ENCODE data around the gene PTGER4.

The PTGER4 gene

DNA sequence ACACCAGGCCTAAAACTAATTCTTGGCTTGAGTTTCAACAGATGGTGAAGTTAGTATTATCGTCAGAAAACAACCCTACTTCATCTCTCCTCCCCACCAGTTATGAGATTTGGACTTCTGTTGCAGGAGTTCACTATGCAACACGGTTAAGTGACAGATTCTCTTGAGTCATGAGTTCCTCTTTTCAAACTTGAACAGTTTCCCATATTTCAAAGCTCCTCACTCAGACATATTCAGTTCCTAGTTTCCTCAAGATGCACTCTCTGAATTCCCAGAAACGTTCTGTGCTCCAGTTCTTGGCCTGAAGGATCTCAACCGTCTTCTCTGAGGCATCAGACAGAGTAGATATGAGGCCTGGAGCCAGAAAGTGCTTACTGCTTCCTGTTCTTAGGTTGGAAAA lies 7.3 kb upstream of the PTGER4 start:
- DNase-seq: no peak

DNA sequence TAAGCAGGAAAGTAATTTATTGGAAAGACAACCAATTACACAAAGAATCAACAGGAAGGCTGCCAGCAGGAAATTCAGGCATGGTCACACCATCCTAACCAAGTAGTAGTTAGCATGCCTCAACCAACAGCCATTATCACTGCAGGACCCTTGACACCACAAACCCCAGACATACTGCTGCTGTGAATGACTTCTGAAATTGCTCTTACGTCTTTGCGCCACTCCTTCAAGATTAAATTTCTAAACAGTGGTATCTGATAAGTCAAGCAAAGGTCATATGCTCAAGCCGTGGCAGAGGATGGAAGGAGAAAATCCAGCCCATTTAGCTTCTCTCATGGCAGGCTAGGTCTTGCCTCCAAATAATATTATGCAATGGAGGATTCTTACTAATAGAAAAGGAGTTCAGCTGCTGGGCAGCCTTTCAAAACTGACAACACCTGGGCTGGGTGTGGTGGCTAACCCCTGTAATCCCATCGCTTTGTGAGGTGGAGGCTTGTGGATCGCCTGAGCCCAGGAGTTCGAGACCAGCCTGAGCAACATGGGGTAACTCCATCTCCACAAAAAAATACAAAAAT lies 5.0 kb upstream of the PTGER4 start:
- no peak for DNase-seq

DNA sequence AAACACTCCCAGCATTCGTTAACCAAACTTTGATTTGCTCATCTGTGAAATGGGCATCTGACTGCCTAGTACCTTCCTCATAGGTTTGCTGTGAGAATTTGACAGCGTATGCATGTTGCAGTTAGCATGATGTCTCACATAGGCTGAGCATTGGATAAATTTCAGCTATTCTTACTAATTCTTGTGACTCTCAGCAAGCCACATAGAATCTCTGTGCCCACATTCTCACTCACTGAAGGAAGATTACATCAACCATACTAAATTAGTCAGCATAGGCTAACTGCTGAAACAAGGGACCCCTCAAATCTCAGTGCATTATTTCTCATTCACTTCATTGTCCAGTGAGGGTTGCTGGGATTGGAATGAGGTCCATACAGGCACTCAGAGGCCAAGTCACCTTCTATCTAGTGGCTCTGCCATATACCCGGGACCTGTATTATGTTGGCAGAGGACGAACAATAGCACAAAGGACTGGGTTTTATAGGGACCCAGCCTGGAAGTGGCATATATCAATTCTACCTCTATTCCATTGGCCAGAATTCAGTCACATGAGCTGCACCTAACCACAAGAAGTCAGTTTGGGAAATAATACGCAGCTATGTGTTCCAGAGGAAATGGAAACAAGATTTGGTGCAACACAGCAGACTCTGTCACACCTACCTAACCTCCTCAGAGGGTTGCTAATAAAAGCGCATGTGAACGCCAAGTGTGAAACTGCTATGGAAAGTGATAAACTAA lies 4.2 kb upstream of the PTGER4 start:
- no peak for DNase-seq

DNA sequence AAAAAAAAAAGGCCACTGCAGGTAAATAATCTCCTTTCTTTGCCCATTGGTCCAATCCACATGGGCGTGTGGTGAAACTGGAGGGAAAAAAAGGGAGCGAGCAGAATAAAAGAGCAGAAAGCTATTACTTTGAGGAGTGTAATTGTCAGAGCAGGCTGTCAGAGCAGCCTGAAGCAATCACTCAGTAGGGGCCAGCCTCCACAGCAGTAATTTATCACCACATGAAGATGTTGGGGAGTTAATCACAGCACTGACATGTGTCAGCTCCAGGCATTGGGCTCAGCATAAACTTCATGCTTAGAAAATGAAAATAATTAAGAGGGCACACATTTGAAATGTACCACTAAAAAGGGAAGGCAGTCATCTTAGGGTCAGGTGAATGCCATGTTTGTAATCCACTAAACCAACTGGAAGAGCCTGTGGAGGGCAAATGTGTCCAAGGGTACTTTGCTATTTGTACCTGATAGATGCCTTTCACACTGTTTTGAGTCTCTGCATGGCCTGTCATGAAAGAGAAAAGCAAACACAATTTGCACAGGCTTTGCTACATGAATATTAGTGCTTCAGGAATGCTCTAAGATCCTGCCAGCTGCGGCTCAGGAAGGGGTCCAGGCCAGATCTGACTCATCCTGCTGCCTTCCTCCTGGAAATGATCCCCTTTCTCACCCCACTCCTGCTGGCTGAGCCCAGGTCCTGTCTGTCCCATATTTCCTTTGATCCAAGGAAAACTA lies 2.9 kb upstream of the PTGER4 start:
- DNase-seq: no peak

DNA sequence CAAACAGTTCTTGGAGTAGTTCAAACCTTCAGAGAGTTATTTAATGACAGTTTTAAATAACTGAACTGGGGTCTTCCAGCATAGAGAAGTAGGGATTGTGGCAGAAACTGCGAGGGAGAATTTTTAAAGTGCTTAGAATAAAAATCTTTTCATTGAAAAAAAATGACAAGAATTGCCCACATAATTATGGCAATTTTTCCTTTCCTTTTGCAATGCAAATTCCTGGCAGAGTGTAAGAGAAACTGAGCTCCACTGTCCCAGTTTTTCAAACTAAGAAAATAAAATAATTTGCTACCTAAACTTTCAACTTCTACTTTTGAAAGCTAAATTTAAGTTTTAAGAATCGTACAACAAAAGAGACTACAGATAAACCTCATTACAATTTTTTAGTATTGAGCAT lies 2.3 kb upstream of the PTGER4 start:
- DNase-seq: no peak

DNA sequence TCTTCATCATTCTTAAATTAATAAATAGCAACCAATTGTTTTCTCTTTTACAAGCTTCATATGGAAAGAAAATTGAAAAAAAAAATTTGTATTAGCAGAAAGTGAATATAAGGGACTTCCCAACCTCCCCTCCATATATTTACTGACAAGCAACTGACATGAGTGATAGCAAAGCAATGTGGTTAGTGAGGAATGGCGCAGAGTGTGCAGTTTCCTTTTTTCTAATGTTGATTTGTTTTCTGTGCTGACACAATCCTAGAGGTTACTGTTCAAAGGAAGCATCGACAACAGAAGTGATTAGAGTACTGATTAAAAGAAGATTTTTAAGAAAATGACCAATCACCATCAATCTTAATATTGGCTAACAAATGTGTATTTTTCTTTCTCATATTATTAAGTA lies 1.7 kb upstream of the PTGER4 start:
- DNase-seq: no peak

DNA sequence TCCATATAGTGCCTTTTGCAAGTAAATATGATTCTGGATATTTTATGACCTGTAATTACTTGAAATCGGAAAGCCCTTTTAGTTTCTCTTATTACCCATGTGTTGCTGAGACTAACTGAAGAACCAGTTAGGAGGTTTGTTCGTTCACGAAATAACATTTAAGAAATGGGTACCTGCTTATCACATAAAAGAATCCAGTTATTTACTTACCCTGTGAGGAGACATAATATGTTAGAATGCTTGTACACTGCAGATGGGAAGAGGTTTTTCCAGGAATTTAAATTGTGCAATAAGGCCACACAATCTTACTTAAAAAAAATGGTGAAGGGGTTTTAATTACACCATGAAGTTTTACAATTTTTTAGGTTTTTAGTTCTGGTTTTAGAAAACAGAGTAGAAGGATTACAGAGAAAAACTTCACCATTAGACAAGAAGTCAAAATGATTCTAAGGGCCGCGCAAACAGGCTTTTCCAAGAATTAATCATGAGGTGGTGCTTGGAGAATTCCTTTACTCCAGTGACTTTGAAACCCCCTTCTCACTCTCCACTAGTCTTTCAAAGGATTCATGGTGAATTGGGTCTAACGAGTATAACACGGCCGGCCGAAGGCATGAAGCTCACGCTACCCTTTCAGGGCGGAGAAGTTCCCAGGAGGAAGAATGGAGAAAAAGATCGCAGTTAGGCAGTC lies 1.1 kb upstream of the PTGER4 start:
- no peak for DNase-seq

DNA sequence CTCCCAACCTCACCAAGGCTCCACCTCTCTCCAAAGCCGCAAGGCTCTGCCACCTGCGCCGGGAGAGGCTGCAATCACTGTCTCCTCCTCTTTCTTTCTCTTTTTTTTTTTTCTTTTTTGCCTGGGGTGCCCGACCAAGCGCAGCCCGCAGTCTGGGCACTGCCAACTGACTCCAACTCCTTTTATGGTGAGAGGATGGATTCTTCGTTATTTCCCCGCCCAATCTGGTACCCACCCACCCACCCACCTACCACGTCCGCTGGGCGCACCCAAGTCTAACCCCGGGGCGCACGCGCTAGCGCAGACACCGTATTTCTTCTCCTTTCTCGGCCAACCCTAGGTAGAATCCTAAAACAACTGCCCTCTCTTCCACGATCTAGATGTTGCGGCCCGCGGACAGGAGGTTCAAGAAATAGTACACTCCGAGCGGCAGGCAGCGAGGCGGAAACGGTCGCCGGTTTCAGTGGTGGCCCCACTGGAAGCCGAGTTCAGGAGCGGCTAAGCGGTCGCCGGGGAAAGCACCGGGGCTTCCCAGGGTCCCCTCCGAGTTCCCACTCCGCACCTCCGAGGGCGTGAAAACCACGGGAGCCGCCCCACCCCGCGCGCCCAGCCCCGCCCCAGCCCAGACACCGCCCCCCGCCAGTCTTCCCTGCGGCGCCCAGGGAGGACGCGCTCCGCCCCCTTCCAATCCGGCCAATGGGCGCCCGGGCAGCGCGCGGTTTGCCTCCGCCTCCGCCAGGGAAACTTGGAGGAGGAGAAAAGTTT lies 385 bp upstream of the PTGER4 start:
- peak; percentile 72 for DNase-seq

DNA sequence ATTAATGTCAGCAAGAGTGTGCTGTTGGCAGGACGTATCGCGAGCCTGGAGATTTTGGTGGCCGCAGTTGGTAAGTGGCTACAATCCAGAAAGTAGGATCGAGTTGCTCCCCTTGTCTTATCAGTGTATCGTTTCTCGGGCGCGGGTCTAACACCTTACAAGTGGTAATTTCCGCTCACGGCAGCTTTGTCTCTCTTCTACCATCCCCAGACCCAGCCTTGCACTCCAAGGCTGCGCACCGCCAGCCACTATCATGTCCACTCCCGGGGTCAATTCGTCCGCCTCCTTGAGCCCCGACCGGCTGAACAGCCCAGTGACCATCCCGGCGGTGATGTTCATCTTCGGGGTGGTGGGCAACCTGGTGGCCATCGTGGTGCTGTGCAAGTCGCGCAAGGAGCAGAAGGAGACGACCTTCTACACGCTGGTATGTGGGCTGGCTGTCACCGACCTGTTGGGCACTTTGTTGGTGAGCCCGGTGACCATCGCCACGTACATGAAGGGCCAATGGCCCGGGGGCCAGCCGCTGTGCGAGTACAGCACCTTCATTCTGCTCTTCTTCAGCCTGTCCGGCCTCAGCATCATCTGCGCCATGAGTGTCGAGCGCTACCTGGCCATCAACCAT lies 1.1 kb downstream of the PTGER4 start:
- DNase-seq: no peak

DNA sequence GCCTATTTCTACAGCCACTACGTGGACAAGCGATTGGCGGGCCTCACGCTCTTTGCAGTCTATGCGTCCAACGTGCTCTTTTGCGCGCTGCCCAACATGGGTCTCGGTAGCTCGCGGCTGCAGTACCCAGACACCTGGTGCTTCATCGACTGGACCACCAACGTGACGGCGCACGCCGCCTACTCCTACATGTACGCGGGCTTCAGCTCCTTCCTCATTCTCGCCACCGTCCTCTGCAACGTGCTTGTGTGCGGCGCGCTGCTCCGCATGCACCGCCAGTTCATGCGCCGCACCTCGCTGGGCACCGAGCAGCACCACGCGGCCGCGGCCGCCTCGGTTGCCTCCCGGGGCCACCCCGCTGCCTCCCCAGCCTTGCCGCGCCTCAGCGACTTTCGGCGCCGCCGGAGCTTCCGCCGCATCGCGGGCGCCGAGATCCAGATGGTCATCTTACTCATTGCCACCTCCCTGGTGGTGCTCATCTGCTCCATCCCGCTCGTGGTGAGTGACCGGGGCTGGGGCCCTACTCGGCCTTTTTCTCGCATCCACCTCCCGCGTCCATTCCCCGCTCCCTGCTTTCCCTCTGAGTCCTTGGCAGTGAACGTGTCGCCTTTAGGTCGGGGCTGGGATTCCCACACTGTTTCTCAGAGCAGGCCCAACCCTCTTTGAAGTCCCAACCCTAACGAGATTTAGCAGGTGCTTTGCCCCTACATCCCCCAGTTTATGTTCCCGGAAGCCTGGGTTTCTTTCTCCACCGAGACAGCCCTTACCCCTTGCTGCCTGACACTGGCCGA lies 1.8 kb downstream of the PTGER4 start:
- no peak for DNase-seq

DNA sequence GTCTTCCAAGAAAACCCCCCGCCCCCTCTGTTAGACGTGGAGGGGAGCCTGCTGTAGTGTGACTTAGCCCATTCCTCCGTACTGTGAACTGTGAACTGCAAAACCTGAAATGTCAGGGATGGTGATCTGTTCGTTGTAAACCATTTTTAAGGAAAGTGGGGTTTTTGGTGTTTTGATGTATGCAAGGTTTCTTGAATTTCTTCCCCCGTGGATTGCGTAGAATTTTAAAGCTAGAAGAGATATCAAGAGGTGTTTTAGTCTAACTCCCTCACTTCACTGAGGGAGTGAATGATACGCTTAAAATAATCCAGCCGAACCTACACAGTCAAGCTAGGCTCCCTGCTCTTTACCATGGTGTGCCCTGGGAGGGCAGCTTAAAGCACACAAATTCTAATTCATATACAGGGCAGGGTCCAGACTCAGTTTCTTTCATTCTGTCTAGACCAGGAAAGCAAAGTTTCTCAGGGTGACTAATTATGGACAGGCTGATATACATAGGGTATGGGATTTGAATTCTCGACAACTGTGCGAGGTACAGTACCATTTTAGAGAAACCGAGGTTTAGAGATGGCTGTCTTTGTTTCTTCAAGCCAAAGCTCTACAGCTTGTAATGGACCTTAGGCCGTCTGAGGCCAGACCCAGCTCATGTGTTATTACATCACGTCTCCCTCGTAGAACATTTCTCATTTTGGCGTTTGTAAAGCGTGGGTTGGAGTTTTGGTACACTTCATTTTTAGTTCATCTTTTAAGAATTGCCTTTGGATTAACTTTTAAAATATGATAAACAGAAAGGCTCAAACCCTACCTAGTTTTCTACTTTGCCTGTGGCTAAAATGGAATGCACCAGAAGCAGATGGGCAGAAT lies 2.7 kb downstream of the PTGER4 start:
- DNase-seq: no peak

DNA sequence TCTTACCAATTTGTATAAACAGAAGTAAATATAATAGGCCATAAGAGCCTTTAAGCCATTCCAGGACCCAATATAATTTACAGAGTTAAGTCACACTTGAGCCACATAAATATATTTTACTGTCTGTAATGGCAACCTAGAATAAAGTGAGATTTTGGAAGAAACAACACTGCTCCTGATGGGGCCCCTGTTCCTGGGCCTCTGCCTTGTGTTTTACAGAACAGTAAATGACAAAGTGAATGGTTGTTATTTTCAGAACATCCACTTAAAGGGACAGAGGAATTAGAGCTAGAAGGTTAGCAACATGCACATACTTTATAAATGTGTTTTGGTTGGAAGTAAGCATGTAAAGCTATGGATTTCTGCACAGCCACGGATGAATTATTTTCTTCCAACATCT lies 3.6 kb downstream of the PTGER4 start:
- no peak for DNase-seq

DNA sequence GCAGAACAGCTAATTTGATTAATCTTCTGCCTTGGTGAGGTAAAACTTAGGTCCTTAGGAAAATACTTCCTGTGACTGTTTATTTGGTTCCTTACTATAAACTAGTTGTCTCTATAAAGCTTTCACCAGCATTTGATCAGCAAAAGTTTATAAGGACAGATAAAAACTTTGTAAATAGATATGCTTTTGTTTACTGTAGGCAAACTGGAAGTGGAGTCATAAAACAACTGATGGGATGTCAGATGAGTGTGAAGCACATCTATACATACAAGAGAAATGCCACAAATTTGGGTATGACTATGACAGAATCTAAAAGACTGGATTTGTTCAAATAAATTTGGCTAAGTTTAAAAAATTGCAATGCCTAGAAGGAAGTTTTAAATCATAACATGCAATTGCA lies 5.5 kb downstream of the PTGER4 start:
- DNase-seq: no peak

DNA sequence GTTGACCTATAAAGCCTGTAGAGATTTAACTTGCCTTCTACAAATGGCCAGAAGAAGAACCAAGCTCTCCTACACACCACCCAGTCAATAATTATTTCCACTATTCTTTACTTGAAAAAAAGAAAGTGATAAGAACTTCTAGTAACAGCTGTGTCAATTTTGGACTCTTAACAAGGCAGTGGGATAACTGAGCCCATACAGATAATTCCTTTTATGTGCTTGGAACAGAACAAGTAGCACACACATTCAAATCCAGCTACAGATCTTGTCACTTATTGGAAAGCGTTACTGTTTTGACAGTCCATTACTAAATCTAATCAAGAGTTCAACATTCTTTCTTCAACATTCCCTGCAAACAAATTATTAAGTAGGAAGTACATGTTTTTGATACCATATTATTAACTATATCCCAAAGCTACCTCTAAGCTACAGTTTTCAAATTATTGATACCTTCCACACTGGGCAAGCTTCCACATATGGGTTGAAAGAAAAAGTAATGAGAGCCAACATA lies 6.3 kb downstream of the PTGER4 start:
- no peak for DNase-seq

DNA sequence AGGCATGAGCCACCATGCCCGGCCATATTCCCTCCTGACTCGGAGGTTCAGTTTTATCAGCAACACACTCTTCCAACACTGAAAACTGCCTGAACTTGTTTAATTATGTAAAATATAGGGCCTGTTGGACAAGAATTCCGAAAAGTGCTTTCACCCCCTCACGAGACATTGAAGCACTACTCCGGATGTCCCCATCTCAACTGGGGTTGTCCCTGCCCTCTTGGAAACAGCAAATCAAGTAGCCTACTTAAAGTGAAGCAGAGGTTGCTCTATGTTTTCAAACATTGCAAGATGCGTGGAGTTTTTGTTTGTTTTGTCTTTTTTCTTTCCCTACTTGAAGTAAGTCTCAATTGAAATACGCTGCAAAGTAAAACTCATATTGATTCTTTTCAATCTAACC lies 7.6 kb downstream of the PTGER4 start:
- DNase-seq: no peak

DNA sequence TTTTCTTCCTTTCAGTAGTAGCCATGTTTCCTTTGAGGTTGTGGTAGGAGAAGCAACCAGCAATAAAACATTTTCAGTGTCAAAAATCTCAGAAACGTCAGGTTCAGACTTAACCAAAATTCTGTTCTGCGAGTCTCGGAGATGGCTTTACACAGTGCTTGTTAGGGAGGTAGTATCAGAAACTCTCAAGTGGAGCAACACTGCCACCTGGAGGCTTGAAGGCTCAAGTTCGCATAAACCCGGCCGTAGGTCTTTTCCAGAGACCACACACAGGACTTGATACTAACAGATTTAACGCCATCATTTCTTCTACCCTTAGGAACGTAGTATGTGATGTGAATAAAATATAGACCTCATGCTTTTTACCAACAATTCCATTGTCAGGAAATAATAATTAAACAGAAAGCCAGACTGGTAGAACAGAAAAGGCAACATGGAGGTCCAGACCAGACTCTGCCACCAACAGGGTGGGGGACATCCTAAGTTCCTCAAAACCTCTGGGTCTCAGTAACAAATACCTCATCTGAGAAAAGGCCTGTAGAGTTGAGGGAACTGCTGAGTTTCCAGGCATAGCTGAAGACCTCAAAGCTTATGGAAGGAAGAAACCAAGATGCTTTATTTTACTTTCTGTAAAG lies 8.5 kb downstream of the PTGER4 start:
- DNase-seq: peak; percentile 73

DNA sequence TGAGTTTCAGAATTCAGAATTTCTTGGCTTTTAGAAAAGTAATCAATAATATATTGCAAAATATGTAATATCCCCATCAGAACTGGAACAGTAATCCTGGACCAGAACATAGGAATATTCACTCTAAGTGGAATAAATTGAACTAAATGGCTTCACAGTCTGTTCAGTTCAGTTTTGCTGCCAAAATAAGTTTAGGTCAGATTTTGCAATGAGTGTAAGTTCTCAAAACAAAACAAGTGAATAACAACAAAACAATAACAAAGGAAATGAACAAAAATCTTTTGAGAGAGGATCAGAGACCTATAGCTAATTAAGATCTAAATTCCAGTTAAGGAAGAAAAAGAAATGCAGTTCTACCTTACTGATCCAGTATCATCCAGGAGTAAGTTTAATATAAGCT lies 9.3 kb downstream of the PTGER4 start:
- DNase-seq: no peak

DNA sequence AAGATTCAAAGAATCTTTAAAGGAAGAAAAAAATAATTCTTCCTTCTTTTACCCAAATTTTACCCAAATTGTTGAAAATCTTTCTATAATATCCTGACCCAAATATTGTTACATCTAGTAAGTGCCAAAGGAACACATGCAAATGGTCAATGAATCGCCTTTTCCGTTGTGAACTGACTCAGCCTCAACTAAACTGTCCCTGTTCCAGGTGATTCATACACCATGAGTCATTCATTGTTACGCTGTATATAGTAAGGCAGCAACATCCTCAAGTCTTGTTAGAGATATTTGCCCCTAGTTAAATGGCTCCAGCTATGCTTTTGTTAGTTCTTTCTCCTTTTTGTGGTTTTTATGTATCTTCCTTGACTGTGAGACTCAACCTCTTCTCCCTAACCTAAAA lies 9.7 kb downstream of the PTGER4 start:
- DNase-seq: no peak

DNA sequence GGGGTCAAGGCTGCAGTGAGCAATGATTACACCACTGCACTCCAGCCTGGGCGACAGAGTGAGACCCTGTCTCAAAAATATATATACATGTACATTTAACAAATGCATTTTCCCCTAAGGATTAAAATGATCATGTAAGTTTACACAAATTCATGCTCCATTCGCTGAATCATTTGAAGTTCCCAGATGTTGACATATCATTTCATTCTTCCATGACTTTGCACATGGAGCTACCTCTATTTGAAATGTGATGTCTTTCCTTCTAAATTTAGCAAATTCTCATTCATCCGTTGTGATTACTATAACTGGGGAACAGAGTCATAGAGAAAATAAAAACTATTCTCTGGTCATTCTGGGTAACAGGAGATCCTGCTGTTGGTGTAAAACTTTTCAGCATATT lies 10.6 kb downstream of the PTGER4 start:
- no peak for DNase-seq

DNA sequence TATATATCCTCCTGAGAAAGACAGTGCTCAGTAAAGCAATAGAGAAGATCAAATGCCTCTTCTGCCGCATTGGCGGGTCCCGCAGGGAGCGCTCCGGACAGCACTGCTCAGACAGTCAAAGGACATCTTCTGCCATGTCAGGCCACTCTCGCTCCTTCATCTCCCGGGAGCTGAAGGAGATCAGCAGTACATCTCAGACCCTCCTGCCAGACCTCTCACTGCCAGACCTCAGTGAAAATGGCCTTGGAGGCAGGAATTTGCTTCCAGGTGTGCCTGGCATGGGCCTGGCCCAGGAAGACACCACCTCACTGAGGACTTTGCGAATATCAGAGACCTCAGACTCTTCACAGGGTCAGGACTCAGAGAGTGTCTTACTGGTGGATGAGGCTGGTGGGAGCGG lies 12.2 kb downstream of the PTGER4 start:
- DNase-seq: no peak

Data from NCI-H1105 treated with DMSO at 0.1 percent for 48 hours (cell line).